ENCODE measurements around the gene STAT2. TPM values are rescaled to one million over a fixed set of nuclear protein-coding genes. Genes with fewer than 3 reads are reported as not detected.
"Not testable (repeated sequence)": the region's sequence is repeated elsewhere in the genome, so short reads cannot be mapped to it uniquely, and the experiment has no call there.

STAT2 gene
- total RNA-seq, result 178 to 188 TPM (median 180 TPM) in 3 replicates

DNA sequence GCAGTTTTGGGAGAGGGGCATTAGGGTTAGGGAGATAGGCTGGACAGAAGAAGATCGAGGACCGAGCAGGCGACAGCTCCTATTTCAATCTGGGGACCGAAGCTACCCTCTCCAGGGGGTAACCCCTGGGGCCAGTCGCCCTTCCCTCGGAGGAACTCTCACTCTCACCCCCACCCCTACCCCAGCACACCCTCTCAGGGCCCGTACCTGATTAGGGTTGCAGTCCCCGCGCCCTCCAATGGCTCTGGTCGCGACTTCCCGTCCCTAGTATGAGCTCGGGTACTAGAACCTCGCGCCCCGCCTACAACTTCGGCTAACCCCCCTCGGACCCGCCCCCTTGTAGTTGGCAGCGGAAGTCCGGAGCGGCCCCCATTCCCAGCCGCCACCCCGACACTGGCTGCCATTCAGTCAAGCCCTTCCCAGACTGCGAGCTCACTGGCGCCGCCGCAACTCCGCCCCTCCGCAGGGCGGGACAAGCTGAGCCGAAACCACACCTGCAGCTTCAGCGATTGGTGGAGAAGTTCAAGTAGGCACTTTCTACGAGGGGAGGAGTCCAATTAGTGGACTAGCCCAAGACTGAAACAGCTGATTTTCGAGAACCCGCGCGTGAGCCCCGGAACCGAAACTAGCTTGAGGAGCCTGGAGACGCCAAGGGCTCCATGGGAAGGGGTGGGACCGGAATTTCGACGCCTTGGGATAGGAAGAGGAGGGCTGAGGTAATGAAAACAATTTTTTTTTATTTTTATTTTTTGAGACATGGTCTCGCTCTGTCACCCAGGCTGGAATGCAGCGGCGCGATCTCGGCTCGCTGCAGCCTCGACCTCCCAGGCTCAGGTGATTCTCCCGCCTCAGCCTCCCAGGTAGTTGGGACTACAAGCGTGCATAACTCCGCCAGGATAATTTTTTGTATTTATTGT is at the start of gene STAT2:
STAT2 (minus strand) TSS at position 257 of the 917 bp plus-strand sequence. CDS start 3,536 bp downstream, outside the sequence.
- Mint-ChIP-seq H3K4me3 (peak within 1 kb of the TSS; percentile 93), H3K27ac (peak within 1 kb of the TSS; percentile 99), H3K9me3 (no peaks in the 10 kb centered on the region), H3K27me3 (ENCODE audit: low read depth) (peaks cover 9% of the 10 kb centered on the region), H3K36me3 (peaks cover 6% of the 10 kb centered on the region), H3K4me1 (peaks cover 13% of the 10 kb centered on the region)
- TF ChIP-seq, protein P1, sequence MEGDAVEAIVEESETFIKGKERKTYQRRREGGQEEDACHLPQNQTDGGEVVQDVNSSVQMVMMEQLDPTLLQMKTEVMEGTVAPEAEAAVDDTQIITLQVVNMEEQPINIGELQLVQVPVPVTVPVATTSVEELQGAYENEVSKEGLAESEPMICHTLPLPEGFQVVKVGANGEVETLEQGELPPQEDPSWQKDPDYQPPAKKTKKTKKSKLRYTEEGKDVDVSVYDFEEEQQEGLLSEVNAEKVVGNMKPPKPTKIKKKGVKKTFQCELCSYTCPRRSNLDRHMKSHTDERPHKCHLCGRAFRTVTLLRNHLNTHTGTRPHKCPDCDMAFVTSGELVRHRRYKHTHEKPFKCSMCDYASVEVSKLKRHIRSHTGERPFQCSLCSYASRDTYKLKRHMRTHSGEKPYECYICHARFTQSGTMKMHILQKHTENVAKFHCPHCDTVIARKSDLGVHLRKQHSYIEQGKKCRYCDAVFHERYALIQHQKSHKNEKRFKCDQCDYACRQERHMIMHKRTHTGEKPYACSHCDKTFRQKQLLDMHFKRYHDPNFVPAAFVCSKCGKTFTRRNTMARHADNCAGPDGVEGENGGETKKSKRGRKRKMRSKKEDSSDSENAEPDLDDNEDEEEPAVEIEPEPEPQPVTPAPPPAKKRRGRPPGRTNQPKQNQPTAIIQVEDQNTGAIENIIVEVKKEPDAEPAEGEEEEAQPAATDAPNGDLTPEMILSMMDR (IDR thresholded peaks at IDR 0.05; ENCODE audit: unreplicated experiment), result no peak
- DNase-seq (ENCODE audit: low spot score in 2 of 2, unreplicated experiment in 2 of 2), result peak; percentile 95 to 98

DNA sequence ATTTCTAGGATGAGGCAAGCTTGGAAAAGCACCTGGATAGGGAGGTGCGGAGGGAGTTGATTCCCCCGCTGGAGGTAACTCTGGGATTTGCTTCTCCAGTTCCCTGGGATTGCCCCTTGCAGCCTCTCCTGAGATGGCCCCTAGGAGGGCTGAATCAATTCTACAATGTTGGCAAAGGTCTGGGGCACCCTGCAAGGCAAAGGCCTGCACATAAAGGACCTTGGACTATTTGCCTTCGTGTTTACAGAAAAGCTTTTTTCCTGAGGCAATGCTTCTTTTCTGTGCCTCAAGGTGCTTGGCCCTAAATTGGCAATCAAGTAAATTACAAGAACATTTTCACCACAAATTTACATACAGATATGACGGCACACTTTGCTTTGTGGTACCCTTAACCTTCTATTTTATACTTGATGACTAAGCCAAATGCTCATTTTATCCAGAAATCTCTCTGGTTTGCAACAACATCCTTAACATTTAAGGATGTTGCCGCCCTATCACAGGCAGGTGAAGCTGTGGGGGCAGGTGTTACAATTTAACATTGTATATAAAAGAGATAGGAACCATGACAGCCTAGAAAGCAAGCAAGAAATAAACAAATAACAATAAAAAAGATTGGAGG is 49.0 kb upstream of the STAT2 start:
- Mint-ChIP-seq H3K4me1 (no peaks in the 10 kb centered on the region), H3K27me3 (ENCODE audit: low read depth) (no peaks in the 10 kb centered on the region), H3K9me3 (no peaks in the 10 kb centered on the region), H3K4me3 (no peak overlapping the region), H3K36me3 (no peaks in the 10 kb centered on the region), H3K27ac (no peak overlapping the region)
- no peak for DNase-seq (ENCODE audit: low spot score in 2 of 2, unreplicated experiment in 2 of 2)
- TF ChIP-seq, protein P1 (IDR thresholded peaks at IDR 0.05; ENCODE audit: unreplicated experiment), result no peak

GRCh38 chr12:56404227-56404626 is 44.3 kb upstream of the STAT2 start:
- DNase-seq (ENCODE audit: low spot score in 2 of 2, unreplicated experiment in 2 of 2); H3K4me1 Mint-ChIP-seq; H3K36me3 Mint-ChIP-seq; H3K27me3 Mint-ChIP-seq (ENCODE audit: low read depth); H3K9me3 Mint-ChIP-seq; H3K4me3 Mint-ChIP-seq; H3K27ac Mint-ChIP-seq: not testable (repeated sequence)

DNA sequence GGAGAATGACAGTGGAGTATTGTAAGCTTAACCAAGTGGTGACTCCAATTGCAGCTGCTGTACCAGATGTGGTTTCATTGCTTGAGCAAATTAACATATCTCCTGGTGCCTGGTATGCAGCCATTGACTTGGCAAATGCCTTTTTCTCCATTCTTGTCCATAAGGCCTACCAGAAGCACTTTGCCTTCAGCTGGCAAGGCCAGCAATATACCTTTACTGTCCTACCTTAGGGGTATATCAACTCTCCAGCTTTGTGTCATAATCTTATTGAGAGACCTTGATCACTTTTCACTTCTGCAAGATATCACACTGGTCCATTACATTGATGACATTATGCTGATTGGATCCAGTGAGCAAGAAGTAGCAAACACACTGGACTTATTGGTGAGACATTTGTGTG is 41.7 kb upstream of the STAT2 start:
- H3K9me3 Mint-ChIP-seq, result peaks cover 16% of the 10 kb centered on the region
- not testable (repeated sequence) for H3K27me3 Mint-ChIP-seq (ENCODE audit: low read depth); DNase-seq (ENCODE audit: low spot score in 2 of 2, unreplicated experiment in 2 of 2); H3K36me3 Mint-ChIP-seq; H3K27ac Mint-ChIP-seq; H3K4me1 Mint-ChIP-seq; H3K4me3 Mint-ChIP-seq

GRCh38 chr12:56401125-56401524 is 41.2 kb upstream of the STAT2 start:
- H3K27me3 Mint-ChIP-seq (ENCODE audit: low read depth); H3K4me3 Mint-ChIP-seq; DNase-seq (ENCODE audit: low spot score in 2 of 2, unreplicated experiment in 2 of 2); H3K4me1 Mint-ChIP-seq; H3K27ac Mint-ChIP-seq; H3K36me3 Mint-ChIP-seq: not testable (repeated sequence)
- H3K9me3 Mint-ChIP-seq, result peaks cover 16% of the 10 kb centered on the region

GRCh38 chr12:56399466-56399865 is 39.6 kb upstream of the STAT2 start:
- peaks cover 19% of the 10 kb centered on the region for H3K9me3 Mint-ChIP-seq
- H3K4me3 Mint-ChIP-seq; DNase-seq (ENCODE audit: low spot score in 2 of 2, unreplicated experiment in 2 of 2); H3K27me3 Mint-ChIP-seq (ENCODE audit: low read depth); H3K36me3 Mint-ChIP-seq; H3K4me1 Mint-ChIP-seq; H3K27ac Mint-ChIP-seq: not testable (repeated sequence)

DNA sequence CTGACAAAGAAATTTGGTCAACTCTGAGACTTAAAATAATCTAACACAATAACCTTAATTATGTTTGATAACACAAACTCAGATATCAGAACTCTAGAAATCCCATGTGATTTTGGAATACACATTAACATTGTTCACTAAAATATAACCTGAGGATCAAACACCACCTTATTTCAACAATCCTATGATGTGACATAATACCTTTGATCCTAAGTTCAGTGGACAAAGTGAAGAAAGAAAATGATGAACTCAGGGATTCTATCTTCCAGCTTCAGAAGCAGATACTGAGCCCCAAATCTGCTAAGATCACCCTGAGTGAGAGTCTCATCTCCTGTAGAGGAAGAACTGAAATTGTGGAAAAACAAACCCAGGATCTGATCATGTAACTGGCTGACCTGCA is 38.4 kb upstream of the STAT2 start:
- Mint-ChIP-seq H3K27me3 (ENCODE audit: low read depth) (peaks cover 3% of the 10 kb centered on the region), H3K4me3 (no peak overlapping the region), H3K9me3 (peaks cover 24% of the 10 kb centered on the region), H3K36me3 (peaks cover 2% of the 10 kb centered on the region), H3K4me1 (no peaks in the 10 kb centered on the region), H3K27ac (no peak overlapping the region)
- TF ChIP-seq, protein P1 (IDR thresholded peaks at IDR 0.05; ENCODE audit: unreplicated experiment), result no peak
- no peak for DNase-seq (ENCODE audit: low spot score in 2 of 2, unreplicated experiment in 2 of 2)
